ENCODE data around the gene TSC22D2.
"Not testable (repeated sequence)": the region's sequence is repeated elsewhere in the genome, so short reads cannot be mapped to it uniquely, and the experiment has no call there.

Gene TSC22D2

GRCh38 chr3:150490277-150490986, 82.3 kb downstream of the TSC22D2 start:
- DNase-seq (ENCODE audit: low read depth, low spot score) = no peak

GRCh38 chr3:150494411-150494977, 86.4 kb downstream of the TSC22D2 start:
- DNase-seq (ENCODE audit: low read depth, low spot score) = no peak

- DNase-seq (ENCODE audit: low read depth, low spot score) = no peak
Observed at GRCh38 chr3:150495149-150495548, 87.1 kb downstream of the TSC22D2 start.

GRCh38 chr3:150495563-150496168, 87.6 kb downstream of the TSC22D2 start:
- DNase-seq (ENCODE audit: low read depth, low spot score) = peak; percentile 11

DNA sequence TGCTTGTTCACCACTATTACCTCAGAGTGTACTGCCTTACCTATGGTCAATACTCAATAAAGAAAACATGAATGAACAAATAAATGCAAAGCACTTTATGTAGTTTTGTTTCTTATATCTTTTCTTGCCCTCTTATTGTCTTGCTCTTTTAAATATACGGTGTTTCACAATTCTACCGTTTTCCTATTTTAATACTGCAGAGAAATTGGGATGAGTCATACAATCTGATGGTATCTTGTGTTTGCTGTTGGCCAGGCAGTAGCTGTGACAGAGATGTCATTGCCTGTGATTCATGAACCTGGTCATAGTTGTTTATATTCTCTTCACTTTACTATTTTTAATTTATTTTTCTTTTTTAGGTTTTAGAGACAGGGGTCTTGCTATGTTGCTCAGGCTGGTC, 89.9 kb downstream of the TSC22D2 start:
- DNase-seq (ENCODE audit: low read depth, low spot score) = no peak

DNA sequence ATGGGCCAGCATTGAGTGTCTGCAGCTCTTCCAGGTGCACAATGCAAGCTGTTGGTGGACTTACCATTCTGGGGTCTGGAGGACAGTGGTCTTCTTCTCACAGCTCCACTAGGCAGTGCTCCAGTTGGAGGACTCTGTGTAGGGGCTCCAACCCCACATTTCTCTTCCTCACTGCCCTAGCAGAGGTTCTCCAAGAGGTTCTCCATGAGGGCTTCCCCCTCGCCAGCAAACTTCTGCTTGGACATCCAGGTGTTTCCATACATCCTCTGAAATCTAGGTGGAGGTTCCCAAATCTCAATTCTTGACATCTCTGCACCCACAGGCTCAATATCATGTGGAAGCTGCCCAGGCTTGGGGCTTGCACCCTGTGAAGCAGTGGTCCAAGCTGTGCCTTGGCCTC, 92.9 kb downstream of the TSC22D2 start:
- not testable (repeated sequence) for DNase-seq (ENCODE audit: low read depth, low spot score)

DNA sequence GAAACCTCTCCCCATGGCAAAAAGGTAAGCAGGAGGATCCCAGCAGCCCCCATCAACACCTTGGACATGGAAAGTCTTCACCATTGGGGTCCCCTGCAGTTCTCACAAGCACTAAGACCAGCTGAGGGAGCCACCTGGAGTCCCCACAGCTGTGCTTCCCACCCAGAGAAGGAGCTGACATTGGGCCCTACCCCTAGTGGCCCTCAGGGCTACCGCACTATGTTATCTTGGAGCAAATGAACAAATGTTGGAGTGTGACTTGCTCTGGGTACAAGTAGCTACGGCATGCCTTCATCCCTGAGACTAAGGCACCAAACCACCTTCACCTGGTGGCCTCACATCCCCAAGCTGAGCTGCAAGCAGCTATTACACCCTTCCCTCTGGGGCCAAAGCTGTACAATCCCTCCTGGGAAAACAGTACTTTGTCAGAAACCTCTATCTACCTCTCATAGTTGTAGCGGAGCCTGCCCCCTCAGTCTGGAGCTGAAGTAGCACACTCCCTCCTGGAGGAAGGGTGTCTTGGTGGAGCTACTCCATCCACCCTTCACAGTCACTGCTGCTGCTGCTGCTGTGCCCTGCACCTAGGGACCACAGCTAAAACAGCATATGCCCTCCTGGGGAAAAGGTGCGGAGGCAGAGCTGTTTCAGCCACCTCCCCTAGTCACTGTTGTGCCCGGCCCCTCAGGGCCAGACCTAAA, 95.5 kb downstream of the TSC22D2 start:
- no peak for DNase-seq (ENCODE audit: low read depth, low spot score)

DNA sequence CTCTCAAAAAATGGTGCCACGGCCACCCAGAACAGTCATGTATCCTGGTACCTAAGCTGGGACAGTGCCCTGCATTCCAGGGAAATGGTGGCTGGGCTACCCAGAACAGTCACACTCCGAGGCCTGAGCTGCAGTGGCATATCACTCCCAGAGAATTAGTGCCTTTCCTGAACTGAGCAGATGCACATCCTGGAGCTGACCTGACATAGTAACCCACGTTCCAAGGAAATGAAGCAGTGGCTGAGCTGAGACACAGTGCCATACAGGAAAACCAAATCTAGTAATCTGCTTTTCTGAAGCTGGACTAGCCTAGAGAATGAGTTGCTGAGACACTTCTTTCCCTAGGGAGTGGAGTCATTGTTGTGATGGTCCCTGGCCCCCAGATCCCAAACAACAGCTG, 96.4 kb downstream of the TSC22D2 start:
- DNase-seq (ENCODE audit: low read depth, low spot score) = no peak

GRCh38 chr3:150508401-150508800, 100.3 kb downstream of the TSC22D2 start:
- DNase-seq (ENCODE audit: low read depth, low spot score) = no peak

- no peak for DNase-seq (ENCODE audit: low read depth, low spot score)
Observed at GRCh38 chr3:150509780-150510179, 101.7 kb downstream of the TSC22D2 start.

GRCh38 chr3:150511122-150511821, 103.2 kb downstream of the TSC22D2 start:
- no peak for DNase-seq (ENCODE audit: low read depth, low spot score)

- DNase-seq (ENCODE audit: low read depth, low spot score) = no peak
Observed at GRCh38 chr3:150515210-150515609, 107.1 kb downstream of the TSC22D2 start.

Data from brain pericyte (primary cell).